PC-9 (cell line): ENCODE results near the gene PICALM. TPM values are rescaled to one million over a fixed set of nuclear protein-coding genes. Genes with fewer than 3 reads are reported as not detected.

Experiments
- BruUV-seq: library from RNA; stranded (reverse); fragments of 400-500 nt; replicated peaks from 2 replicates; lab custom pipeline; 2021; lab: Mats Ljungman, UMichigan
- CTCF ChIA-PET: fragments of 300-600 bp; sonication (Branson Sonifier 250); formaldehyde crosslinking; loops from one replicate; lab custom pipeline; 2022; ENCODE audit warnings: antibody characterized with exemption; lab: Charles Lee
- POLR2A ChIA-PET: fragments of 300-600 bp; sonication (Branson Sonifier 250); formaldehyde crosslinking; loops from one replicate; lab custom pipeline; 2022; ENCODE audit warnings: antibody characterized with exemption; ENCODE audit not compliant: unreplicated experiment; lab: Charles Lee
- DNase-seq, 2 experiments: peaks; one replicate each; pipeline versions ENCODE4 v3.0.0 to v3.0.0-alpha.2; 2015 to 2022; ENCODE audit warnings: mixed read lengths in 1 of 2
- H2AFZ ChIP-seq: fragments of 200-600 bp; sonication (generic); 2 replicates; pipeline ENCODE4 v1.8.1; 2017; ENCODE audit warnings: antibody characterized with exemption
- H3F3A ChIP-seq: fragments of 200-600 bp; sonication (generic); 2 replicates; pipeline ENCODE4 v1.8.1; 2017; ENCODE audit warnings: antibody characterized with exemption, mild to moderate bottlenecking, low read depth; ENCODE audit not compliant: insufficient read depth
- H3K27ac ChIP-seq: fragments of 200-600 bp; sonication (generic); 2 replicates; pipeline ENCODE4 v1.6.1; 2016; ENCODE audit warnings: mixed run types
- H3K27me3 ChIP-seq: fragments of 200-600 bp; sonication (generic); 2 replicates; pipeline ENCODE4 v1.6.1; 2016; ENCODE audit warnings: low read depth, mixed run types; ENCODE audit not compliant: insufficient read depth
- H3K36me3 ChIP-seq: fragments of 200-600 bp; sonication (generic); 2 replicates; pipeline ENCODE4 v1.6.1; 2016; ENCODE audit warnings: low read depth, mixed run types
- H3K4me1 ChIP-seq: fragments of 200-600 bp; sonication (generic); replicated peaks from 2 replicates; pipeline ENCODE4 v1.6.1; 2016; ENCODE audit warnings: mixed run types; ENCODE audit not compliant: insufficient read depth
- H3K4me2 ChIP-seq: fragments of 200-600 bp; sonication (generic); 2 replicates; pipeline ENCODE4 v1.6.1; 2017; ENCODE audit warnings: mixed run types
- H3K4me3 ChIP-seq: fragments of 200-600 bp; sonication (generic); 2 replicates; pipeline ENCODE4 v1.6.1; 2016; ENCODE audit warnings: mixed run types
- H3K79me2 ChIP-seq: fragments of 200-600 bp; sonication (generic); 2 replicates; pipeline ENCODE4 v1.6.1; 2017; ENCODE audit warnings: low read depth, mixed run types
- H3K9me2 ChIP-seq: fragments of 200-600 bp; sonication (generic); 2 replicates; pipeline ENCODE4 v1.8.1; 2017; ENCODE audit warnings: mild to moderate bottlenecking; ENCODE audit not compliant: insufficient read depth
- H3K9me3 ChIP-seq: fragments of 200-600 bp; sonication (generic); 2 replicates; pipeline ENCODE4 v1.8.1; 2016; ENCODE audit warnings: low read depth; ENCODE audit not compliant: insufficient read depth
- H4K20me1 ChIP-seq: fragments of 200-600 bp; sonication (generic); 2 replicates; pipeline ENCODE4 v1.8.1; 2017; ENCODE audit not compliant: insufficient read depth
- EZH2 ChIP-seq: fragments of 200-600 bp; sonication (generic); IDR thresholded peaks from 2 replicates; pipeline ENCODE4 v1.8.0; 2017; ENCODE audit warnings: antibody characterized with exemption, low read depth
- intact Hi-C: fragments of 100-400 bp; cut with micrococcal nuclease; formaldehyde crosslinking; loops from one replicate; pipeline ENCODE4 v1.10.0; 2022; ENCODE audit not compliant: unreplicated experiment
- total RNA-seq: library from RNA; stranded (reverse); gene quantifications from 2 replicates; pipeline ENCODE4 v1.2.3, GENCODE V29; 2021
- TF ChIP-seq, protein P1 (sequence below): fragments of 200-600 bp; sonication (generic); conservative IDR thresholded peaks from 2 replicates; pipeline ENCODE4 v1.6.1; 2017; ENCODE audit warnings: mixed run types, antibody characterized with exemption, mild to moderate bottlenecking, moderate library complexity

Gene PICALM
- total RNA-seq, 1 experiment from 2014 or later, result 116 TPM

DNA sequence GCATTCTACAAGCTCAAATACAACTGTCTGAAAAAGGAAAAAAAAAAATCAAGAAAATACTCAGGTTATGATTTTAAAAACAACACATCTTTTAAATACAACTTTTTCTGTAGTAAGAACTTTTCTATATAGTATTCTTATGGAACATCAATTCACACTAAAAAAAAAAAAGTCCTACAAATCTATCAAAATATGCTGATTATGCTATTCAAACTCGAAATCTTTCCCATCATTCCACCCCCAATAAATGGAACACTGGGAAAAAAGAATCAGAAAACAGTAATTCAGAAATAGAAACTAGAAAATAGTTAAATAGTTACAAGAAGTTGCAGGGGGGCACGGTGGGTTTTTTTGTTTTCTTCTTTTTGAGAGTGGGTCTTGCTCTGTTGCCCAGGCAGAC, 77.4 kb downstream of the PICALM start:
- ChIA-PET CTCF (no interaction called here), POLR2A (no interaction called here)
- Histone ChIP-seq H2AFZ (no peak overlapping the region), H3K36me3 (peaks cover 40% of the 10 kb centered on the region), H3K4me1 (no peaks in the 10 kb centered on the region), H3F3A (peaks cover 23% of the 10 kb centered on the region), H4K20me1 (peaks cover 6% of the 10 kb centered on the region), H3K27me3 (no peaks in the 10 kb centered on the region), H3K4me2 (no peak overlapping the region), H3K27ac (no peak overlapping the region), H3K9me2 (no peaks in the 10 kb centered on the region), H3K9me3 (no peaks in the 10 kb centered on the region), H3K79me2 (no peaks in the 10 kb centered on the region), H3K4me3 (no peak overlapping the region)
- intact Hi-C loops, result no loop called here
- no peak for DNase-seq
- TF ChIP-seq, protein P1, sequence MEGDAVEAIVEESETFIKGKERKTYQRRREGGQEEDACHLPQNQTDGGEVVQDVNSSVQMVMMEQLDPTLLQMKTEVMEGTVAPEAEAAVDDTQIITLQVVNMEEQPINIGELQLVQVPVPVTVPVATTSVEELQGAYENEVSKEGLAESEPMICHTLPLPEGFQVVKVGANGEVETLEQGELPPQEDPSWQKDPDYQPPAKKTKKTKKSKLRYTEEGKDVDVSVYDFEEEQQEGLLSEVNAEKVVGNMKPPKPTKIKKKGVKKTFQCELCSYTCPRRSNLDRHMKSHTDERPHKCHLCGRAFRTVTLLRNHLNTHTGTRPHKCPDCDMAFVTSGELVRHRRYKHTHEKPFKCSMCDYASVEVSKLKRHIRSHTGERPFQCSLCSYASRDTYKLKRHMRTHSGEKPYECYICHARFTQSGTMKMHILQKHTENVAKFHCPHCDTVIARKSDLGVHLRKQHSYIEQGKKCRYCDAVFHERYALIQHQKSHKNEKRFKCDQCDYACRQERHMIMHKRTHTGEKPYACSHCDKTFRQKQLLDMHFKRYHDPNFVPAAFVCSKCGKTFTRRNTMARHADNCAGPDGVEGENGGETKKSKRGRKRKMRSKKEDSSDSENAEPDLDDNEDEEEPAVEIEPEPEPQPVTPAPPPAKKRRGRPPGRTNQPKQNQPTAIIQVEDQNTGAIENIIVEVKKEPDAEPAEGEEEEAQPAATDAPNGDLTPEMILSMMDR, result no peak
- TF ChIP-seq EZH2, result no peak
- no TSS peak for BruUV-seq

DNA sequence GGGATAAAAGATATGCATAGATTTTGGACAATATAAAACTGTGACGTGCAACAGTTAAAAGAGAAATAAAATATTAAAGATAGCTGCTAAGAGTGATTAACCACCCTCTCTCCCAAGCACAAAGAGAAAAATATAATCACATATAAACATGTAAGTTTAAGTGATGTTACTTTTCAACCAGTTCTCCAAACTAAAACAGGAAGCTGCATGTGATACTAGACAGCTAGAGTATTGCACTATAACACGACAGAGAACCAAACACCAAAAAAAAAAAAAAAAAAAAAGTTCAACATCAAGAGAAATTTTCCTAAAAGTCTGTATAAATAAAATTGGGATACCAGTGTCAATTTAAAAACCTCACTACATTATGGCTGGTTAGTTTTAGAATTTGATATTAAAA, 79.1 kb downstream of the PICALM start:
- CTCF ChIA-PET, result no interaction called here
- Histone ChIP-seq H2AFZ (no peak overlapping the region), H3K27ac (no peak overlapping the region), H4K20me1 (peaks cover 12% of the 10 kb centered on the region), H3K79me2 (no peaks in the 10 kb centered on the region), H3K9me2 (no peaks in the 10 kb centered on the region), H3K36me3 (peaks cover 41% of the 10 kb centered on the region), H3K4me1 (no peaks in the 10 kb centered on the region), H3K4me2 (no peak overlapping the region), H3F3A (peaks cover 28% of the 10 kb centered on the region), H3K27me3 (no peaks in the 10 kb centered on the region), H3K4me3 (no peak overlapping the region), H3K9me3 (no peaks in the 10 kb centered on the region)
- no TSS peak for BruUV-seq
- no peak for DNase-seq
- POLR2A ChIA-PET, result no interaction called here
- TF ChIP-seq, protein P1, result no peak
- no peak for TF ChIP-seq EZH2
- intact Hi-C loops, result no loop called here

DNA sequence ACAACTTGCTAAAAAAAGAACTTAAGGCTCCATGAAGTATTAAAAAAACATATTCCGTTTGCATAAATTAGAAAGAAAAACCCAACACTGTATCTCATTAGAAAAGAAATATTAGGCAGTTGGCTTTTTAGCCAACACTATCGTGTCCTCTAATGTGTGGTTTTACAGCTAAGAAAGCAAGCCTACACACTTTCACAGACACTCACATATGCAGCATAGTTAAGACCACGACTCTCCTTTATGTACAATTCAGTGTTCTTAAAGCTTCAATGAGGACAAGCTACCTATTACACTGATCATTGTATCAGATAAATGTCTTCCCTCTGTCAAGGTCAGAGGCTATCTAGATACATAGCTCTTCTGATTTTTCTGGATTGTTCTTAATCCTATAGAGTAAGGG, 80.1 kb downstream of the PICALM start:
- Histone ChIP-seq H3K36me3 (peaks cover 43% of the 10 kb centered on the region), H3K9me3 (no peaks in the 10 kb centered on the region), H3K4me1 (no peaks in the 10 kb centered on the region), H3K27ac (no peak overlapping the region), H3K4me3 (no peak overlapping the region), H3K79me2 (no peaks in the 10 kb centered on the region), H3K27me3 (no peaks in the 10 kb centered on the region), H2AFZ (no peak overlapping the region), H4K20me1 (peaks cover 12% of the 10 kb centered on the region; the same call in 1 of the 2 replicates), H3F3A (peaks cover 28% of the 10 kb centered on the region), H3K9me2 (no peaks in the 10 kb centered on the region), H3K4me2 (no peak overlapping the region)
- ChIA-PET CTCF (interaction anchor here (0.6 kb wide), 1 partner anchor 19 kb away, joined by 5 read pairs; no protein-coding TSS in a partner anchor), POLR2A (no interaction called here)
- intact Hi-C loops, result no loop called here
- no TSS peak for BruUV-seq
- TF ChIP-seq EZH2, result no peak
- TF ChIP-seq, protein P1, result no peak
- DNase-seq, result no peak
